Lower leg skin (tissue), 3 donors: ENCODE results near the gene VPS16.

ENCODE experiments used
- POLR2A ChIP-seq, 2 donors: fragments of 450-650 bp; IDR thresholded peaks; one replicate each; pipeline ENCODE4 v1.6.1; 2016 to 2017; ENCODE audit warnings: antibody characterized with exemption in 2 of 2, mild to moderate bottlenecking in 1 of 2, moderate library complexity in 1 of 2
- TF ChIP-seq, protein P1 (sequence below), 3 donors: fragments of 450-650 bp; IDR thresholded peaks; one replicate each; pipeline ENCODE4 v1.5.1; 2016; ENCODE audit warnings: antibody characterized with exemption in 3 of 3, mild to moderate bottlenecking in 3 of 3, moderate library complexity in 2 of 3

DNA sequence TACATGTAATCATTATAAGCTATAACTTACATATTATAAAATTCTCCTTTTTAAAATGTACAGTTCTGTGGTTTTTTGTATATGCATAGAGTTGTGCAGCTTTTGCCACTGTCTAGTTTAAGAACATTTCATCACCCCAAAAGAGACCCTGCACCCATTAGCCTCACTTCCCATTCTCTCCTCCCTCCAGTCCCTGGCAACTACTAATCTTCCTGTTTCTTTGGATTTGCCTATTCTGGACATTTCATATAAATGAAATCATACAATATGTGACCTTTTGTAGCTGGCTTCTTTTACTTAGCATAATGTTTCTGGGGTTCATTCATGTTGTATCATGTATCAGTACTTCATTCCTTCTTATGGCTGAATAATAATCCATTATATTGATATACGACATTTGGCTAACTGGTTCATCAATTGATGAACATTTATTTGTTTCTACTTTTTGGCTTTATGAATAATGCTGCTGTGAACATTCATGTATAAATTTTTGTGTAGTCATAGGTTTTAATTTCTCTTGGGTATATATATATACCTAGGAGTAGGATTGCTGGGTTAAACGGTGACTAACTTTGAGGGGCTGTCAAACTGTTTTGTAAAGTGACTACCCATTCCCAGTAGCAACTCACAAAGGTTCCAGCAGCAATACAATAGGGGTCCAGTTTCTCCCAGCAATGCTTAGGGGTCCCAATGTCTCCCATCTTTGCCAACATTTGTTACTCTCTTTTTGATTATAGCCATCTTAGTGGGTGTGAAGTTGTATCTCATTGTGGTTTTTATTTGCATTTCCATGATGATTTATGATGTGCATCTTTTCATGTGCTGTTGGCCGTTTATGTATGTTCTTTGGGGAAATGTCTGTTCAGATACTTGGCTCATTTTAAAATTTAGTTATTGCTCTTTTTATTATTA lies 43.4 kb downstream of the VPS16 start:
- no peak for TF ChIP-seq POLR2A (IDR thresholded peaks at IDR 0.05)
- TF ChIP-seq, protein P1, sequence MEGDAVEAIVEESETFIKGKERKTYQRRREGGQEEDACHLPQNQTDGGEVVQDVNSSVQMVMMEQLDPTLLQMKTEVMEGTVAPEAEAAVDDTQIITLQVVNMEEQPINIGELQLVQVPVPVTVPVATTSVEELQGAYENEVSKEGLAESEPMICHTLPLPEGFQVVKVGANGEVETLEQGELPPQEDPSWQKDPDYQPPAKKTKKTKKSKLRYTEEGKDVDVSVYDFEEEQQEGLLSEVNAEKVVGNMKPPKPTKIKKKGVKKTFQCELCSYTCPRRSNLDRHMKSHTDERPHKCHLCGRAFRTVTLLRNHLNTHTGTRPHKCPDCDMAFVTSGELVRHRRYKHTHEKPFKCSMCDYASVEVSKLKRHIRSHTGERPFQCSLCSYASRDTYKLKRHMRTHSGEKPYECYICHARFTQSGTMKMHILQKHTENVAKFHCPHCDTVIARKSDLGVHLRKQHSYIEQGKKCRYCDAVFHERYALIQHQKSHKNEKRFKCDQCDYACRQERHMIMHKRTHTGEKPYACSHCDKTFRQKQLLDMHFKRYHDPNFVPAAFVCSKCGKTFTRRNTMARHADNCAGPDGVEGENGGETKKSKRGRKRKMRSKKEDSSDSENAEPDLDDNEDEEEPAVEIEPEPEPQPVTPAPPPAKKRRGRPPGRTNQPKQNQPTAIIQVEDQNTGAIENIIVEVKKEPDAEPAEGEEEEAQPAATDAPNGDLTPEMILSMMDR (IDR thresholded peaks at IDR 0.05): no peak
